GM12878 (cell line): ENCODE data around the gene PRR3. TPM values are rescaled to one million over a fixed set of nuclear protein-coding genes. Genes with fewer than 3 reads are reported as not detected.

Experiments
- ATAC-seq: fragments of 200-7000 bp; cut with Tn5 transposase; 3 replicates; pipeline ENCODE4 v1.9.1; 2020; ENCODE audit warnings: mild to moderate bottlenecking, moderate library complexity
- BruUV-seq: library from RNA; stranded (reverse); fragments of 400-500 nt; replicated peaks from 2 replicates; lab custom pipeline; 2021; lab: Mats Ljungman, UMichigan
- CTCF ChIA-PET: fragments of 300-600 bp; sonication (Branson Sonifier 250); formaldehyde crosslinking; extraction: SDS; loops from one replicate; lab custom pipeline; 2021; ENCODE audit warnings: inconsistent platforms; lab: Yijun Ruan, JAX
- POLR2A ChIA-PET: fragments of 350-600 bp; formaldehyde crosslinking; extraction: SDS; loops from one replicate; lab custom pipeline; 2021; ENCODE audit warnings: inconsistent platforms; lab: Charles Lee
- RAD21 ChIA-PET: fragments of 300-600 bp; sonication (Branson Sonifier 250); formaldehyde crosslinking; loops from one replicate; lab custom pipeline; 2023; ENCODE audit warnings: antibody characterized with exemption; ENCODE audit not compliant: unreplicated experiment; lab: Charles Lee
- SMC1A ChIA-PET: fragments of 300-600 bp; sonication (Branson Sonifier 250); formaldehyde crosslinking; loops from one replicate; lab custom pipeline; 2023; ENCODE audit not compliant: unreplicated experiment, uncharacterized antibody; lab: Charles Lee
- DNase-seq: peaks from one replicate; pipeline ENCODE4 v3.0.0-alpha.2; 2011; ENCODE audit warnings: low read depth, low spot score
- FAIRE-seq: peaks from 3 replicates; lab custom pipeline; 2011; peaks lifted over from hg19 to GRCh38; lab: Jason Lieb, UNC
- H2AFZ ChIP-seq: 2 replicates; pipeline ENCODE4 v1.6.0; 2011; ENCODE audit warnings: low read depth, low read length, control low read depth; ENCODE audit not compliant: control insufficient read depth
- H3K27ac ChIP-seq: 2 replicates; pipeline ENCODE4 v1.5.1; 2011; ENCODE audit warnings: control low read depth; ENCODE audit not compliant: control insufficient read depth, insufficient read depth
- H3K27me3 ChIP-seq, 2 experiments: replicated peaks in 1 of 2; 2 replicates each; pipeline versions ENCODE4 v1.6.0 to v1.6.1; 2011; ENCODE audit warnings: low read length in 1 of 2; ENCODE audit not compliant: control insufficient read depth in 2 of 2, insufficient read depth in 2 of 2
- H3K36me3 ChIP-seq, 2 experiments: 2 replicates each; pipeline ENCODE4 v1.5.1; 2011; ENCODE audit warnings: low read length in 1 of 2; ENCODE audit not compliant: control insufficient read depth in 2 of 2, insufficient read depth in 2 of 2
- H3K4me1 ChIP-seq: 2 replicates; pipeline ENCODE4 v1.6.1; 2011; ENCODE audit warnings: mild to moderate bottlenecking, low read length, moderate library complexity, mixed read lengths; ENCODE audit not compliant: control insufficient read depth, insufficient read depth
- H3K4me2 ChIP-seq: 2 replicates; pipeline ENCODE4 v1.6.0; 2011; ENCODE audit warnings: control low read depth; ENCODE audit not compliant: control insufficient read depth, insufficient read depth
- H3K4me3 ChIP-seq: fragments of 200-600 bp; sonication (generic); 2 replicates; pipeline ENCODE4 v1.5.1; 2016
- H3K79me2 ChIP-seq: 2 replicates; pipeline ENCODE4 v1.6.0; 2011; ENCODE audit warnings: low read length; ENCODE audit not compliant: control insufficient read depth, insufficient read depth
- H3K9ac ChIP-seq: 2 replicates; pipeline ENCODE4 v1.8.0; 2011; ENCODE audit warnings: low read length, control low read depth, mixed read lengths; ENCODE audit not compliant: control insufficient read depth, insufficient read depth
- H3K9me3 ChIP-seq: replicated peaks from 3 replicates; pipeline ENCODE4 v1.5.1; 2011; ENCODE audit warnings: mild to moderate bottlenecking, low read length; ENCODE audit not compliant: control insufficient read depth, insufficient read depth
- H4K20me1 ChIP-seq: 2 replicates; pipeline ENCODE4 v1.6.0; 2011; ENCODE audit not compliant: control insufficient read depth, insufficient read depth
- BHLHE40 ChIP-seq, 2 experiments: fragments of 450-650 bp in 1 of 2; IDR thresholded peaks; 2 replicates each; pipeline ENCODE4 v1.6.1; 2011 to 2017; ENCODE audit warnings: low read depth in 2 of 2, borderline replicate concordance in 1 of 2, improper control_type of control experiment in 1 of 2, low read length in 1 of 2, mild to moderate bottlenecking in 1 of 2
- BRCA1 ChIP-seq: IDR thresholded peaks from 2 replicates; pipeline ENCODE4 v1.6.1; 2011; ENCODE audit warnings: low read depth, low read length, improper control_type of control experiment
- GATAD2B ChIP-seq: fragments of 450-650 bp; conservative IDR thresholded peaks from 2 replicates; pipeline ENCODE4 v1.6.1; 2017; ENCODE audit warnings: low read depth, mild to moderate bottlenecking, moderate library complexity
- MYC ChIP-seq: IDR thresholded peaks from 2 replicates; pipeline ENCODE4 v1.6.1; 2011; ENCODE audit warnings: mild to moderate bottlenecking, low read length, moderate library complexity, inconsistent platforms; ENCODE audit not compliant: insufficient read depth, insufficient replicate concordance, insufficient read length, severe bottlenecking
- NFIC ChIP-seq: IDR thresholded peaks from 2 replicates; pipeline ENCODE4 v1.6.1; 2012; ENCODE audit warnings: low read depth, mild to moderate bottlenecking, inconsistent platforms, low read length, moderate library complexity
- SREBF1 ChIP-seq: IDR thresholded peaks from 2 replicates; pipeline ENCODE4 v1.6.1; 2012; ENCODE audit warnings: mild to moderate bottlenecking, low read length
- SRF ChIP-seq, 2 experiments: IDR thresholded peaks; 2 replicates each; pipeline ENCODE4 v1.6.1; 2011; ENCODE audit warnings: low read depth in 2 of 2, low read length in 2 of 2, mild to moderate bottlenecking in 1 of 2, moderate library complexity in 1 of 2
- WGBS: methylation state at CpG from one replicate; pipeline ENCODE4 v1.1.6; 2016; ENCODE audit warnings: low lambda C conversion rate; ENCODE audit not compliant: insufficient replicate concordance, insufficient coverage; ENCODE audit errors: missing lambda C conversion rate; 5-methylcytosine and 5-hydroxymethylcytosine counted together
- in situ Hi-C: fragments of 300-500 bp; cut with MboI; formaldehyde crosslinking; loops from 9 replicates; pipeline ENCODE4 v1.14.3; 2018; ENCODE audit warnings: mixed read lengths
- intact Hi-C: fragments of 100-400 bp; cut with micrococcal nuclease; formaldehyde crosslinking; loops from one replicate; pipeline ENCODE4 v1.14.2; 2022; ENCODE audit not compliant: unreplicated experiment
- polyA plus RNA-seq, 11 experiments: library from polyadenylated mRNA; depleted of rRNA in 4 of 11; unstranded in 6 of 11; stranded (reverse) in 5 of 11; fragments of >200 nt; fragmentation: Nextera tagmentation in 4 of 11; fragmentation: Illumina TruSeq in 1 of 11; extraction: Ambion mirVana in 4 of 11; extraction: Trizol in 1 of 11; gene quantifications; 1 replicate in 1 of 11; 2 replicates in 10 of 11; pipeline versions ENCODE4 v1.2.1 to v1.2.3, GENCODE V29; 2011 to 2016; ENCODE audit warnings: inconsistent platforms in 2 of 11, missing spikeins in 2 of 11, low read depth in 1 of 11
- total RNA-seq, 4 experiments: library from RNA; depleted of rRNA in 3 of 4; stranded (reverse); fragments of >200 nt in 3 of 4; fragmentation: Illumina TruSeq in 1 of 4; extraction: Trizol in 1 of 4; gene quantifications; 2 replicates each; pipeline versions ENCODE4 v1.2.1 to v1.2.3, GENCODE V29; 2013 to 2021
- TF ChIP-seq, protein P1 (sequence below): fragments of 450-650 bp; IDR thresholded peaks from 2 replicates; pipeline ENCODE4 v1.6.1; 2017; ENCODE audit warnings: antibody characterized with exemption, mild to moderate bottlenecking, moderate library complexity
- TF ChIP-seq, protein P2 (sequence below): IDR thresholded peaks from 2 replicates; pipeline ENCODE4 v1.6.1; 2012; ENCODE audit warnings: low read depth, low read length, improper control_type of control experiment
- TF ChIP-seq, protein P3 (sequence below), 3 experiments: IDR thresholded peaks in 2 of 3; conservative IDR thresholded peaks in 1 of 3; 2 replicates each; pipeline ENCODE4 v1.5.1; 2011; ENCODE audit warnings: low read depth in 3 of 3, low read length in 3 of 3, mild to moderate bottlenecking in 3 of 3, control low read depth in 2 of 3, moderate library complexity in 2 of 3, inconsistent platforms in 1 of 3, mixed read lengths in 1 of 3; ENCODE audit not compliant: control insufficient read depth in 2 of 3, insufficient read depth in 1 of 3; ENCODE audit errors: extremely low read depth in 1 of 3

Gene PRR3
- total and polyA plus RNA-seq, 10 of the 15 experiments (the other 5 are each of a cell fraction or from before 2014, with no cell fraction given), result 14.0 to 38.2 (median 20.5) TPM

DNA sequence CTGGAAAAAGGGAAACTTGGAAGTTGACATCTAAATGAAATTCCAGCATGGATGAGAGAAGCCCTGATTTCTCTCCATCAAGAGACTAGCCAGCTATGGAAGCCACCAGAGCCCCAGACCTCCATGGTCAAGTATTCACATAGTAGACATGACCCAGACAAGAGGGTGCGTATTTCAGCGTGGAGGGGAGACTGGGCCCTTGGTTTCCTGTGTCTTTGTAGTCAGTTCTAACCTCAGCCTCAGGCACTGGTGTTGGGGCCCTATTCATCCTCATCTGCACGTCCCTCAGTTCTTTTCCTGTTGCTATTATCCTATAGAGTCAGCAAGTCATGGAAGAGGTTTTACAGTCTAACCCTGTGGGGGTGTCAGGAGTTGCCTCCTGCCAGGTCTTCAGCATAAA is 13.3 kb upstream of the PRR3 start:
- intact Hi-C loops, result loop anchor here (1.0 to 5.0 kb wide), 3 partner anchors 62 to 193 kb away; partner anchors contain the start of gene DHX16
- TF ChIP-seq MYC, result no peak
- TF ChIP-seq, protein P1, sequence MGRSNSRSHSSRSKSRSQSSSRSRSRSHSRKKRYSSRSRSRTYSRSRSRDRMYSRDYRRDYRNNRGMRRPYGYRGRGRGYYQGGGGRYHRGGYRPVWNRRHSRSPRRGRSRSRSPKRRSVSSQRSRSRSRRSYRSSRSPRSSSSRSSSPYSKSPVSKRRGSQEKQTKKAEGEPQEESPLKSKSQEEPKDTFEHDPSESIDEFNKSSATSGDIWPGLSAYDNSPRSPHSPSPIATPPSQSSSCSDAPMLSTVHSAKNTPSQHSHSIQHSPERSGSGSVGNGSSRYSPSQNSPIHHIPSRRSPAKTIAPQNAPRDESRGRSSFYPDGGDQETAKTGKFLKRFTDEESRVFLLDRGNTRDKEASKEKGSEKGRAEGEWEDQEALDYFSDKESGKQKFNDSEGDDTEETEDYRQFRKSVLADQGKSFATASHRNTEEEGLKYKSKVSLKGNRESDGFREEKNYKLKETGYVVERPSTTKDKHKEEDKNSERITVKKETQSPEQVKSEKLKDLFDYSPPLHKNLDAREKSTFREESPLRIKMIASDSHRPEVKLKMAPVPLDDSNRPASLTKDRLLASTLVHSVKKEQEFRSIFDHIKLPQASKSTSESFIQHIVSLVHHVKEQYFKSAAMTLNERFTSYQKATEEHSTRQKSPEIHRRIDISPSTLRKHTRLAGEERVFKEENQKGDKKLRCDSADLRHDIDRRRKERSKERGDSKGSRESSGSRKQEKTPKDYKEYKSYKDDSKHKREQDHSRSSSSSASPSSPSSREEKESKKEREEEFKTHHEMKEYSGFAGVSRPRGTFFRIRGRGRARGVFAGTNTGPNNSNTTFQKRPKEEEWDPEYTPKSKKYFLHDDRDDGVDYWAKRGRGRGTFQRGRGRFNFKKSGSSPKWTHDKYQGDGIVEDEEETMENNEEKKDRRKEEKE, result no peak
- TF ChIP-seq, protein P2, sequence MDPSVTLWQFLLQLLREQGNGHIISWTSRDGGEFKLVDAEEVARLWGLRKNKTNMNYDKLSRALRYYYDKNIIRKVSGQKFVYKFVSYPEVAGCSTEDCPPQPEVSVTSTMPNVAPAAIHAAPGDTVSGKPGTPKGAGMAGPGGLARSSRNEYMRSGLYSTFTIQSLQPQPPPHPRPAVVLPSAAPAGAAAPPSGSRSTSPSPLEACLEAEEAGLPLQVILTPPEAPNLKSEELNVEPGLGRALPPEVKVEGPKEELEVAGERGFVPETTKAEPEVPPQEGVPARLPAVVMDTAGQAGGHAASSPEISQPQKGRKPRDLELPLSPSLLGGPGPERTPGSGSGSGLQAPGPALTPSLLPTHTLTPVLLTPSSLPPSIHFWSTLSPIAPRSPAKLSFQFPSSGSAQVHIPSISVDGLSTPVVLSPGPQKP, result no peak
- TF ChIP-seq BHLHE40 (IDR thresholded peaks at IDR 0.05; ENCODE audit: borderline replicate concordance in 1 of 2, low read depth in 2 of 2, low read length in 1 of 2), result no peak
- no peak for TF ChIP-seq BRCA1
- TF ChIP-seq, protein P3, sequence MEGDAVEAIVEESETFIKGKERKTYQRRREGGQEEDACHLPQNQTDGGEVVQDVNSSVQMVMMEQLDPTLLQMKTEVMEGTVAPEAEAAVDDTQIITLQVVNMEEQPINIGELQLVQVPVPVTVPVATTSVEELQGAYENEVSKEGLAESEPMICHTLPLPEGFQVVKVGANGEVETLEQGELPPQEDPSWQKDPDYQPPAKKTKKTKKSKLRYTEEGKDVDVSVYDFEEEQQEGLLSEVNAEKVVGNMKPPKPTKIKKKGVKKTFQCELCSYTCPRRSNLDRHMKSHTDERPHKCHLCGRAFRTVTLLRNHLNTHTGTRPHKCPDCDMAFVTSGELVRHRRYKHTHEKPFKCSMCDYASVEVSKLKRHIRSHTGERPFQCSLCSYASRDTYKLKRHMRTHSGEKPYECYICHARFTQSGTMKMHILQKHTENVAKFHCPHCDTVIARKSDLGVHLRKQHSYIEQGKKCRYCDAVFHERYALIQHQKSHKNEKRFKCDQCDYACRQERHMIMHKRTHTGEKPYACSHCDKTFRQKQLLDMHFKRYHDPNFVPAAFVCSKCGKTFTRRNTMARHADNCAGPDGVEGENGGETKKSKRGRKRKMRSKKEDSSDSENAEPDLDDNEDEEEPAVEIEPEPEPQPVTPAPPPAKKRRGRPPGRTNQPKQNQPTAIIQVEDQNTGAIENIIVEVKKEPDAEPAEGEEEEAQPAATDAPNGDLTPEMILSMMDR (IDR thresholded peaks at IDR 0.05 in 2 of 3, conservative IDR thresholded peaks at IDR 0.05 in 1 of 3; ENCODE audit: control insufficient read depth in 2 of 3, extremely low read depth in 1 of 3, insufficient read depth in 1 of 3, low read depth in 3 of 3, low read length in 3 of 3), result no peak
- TF ChIP-seq GATAD2B, result no peak
- no peak for TF ChIP-seq NFIC
- TF ChIP-seq SREBF1, result no peak
- TF ChIP-seq SRF (IDR thresholded peaks at IDR 0.05; ENCODE audit: low read depth in 2 of 2, low read length in 2 of 2), result no peak
- 82% methylated on average over 3 of the region's 3 CpGs for WGBS
- Histone ChIP-seq H3K9me3 (no peaks in the 10 kb centered on the region), H3K79me2 (no peaks in the 10 kb centered on the region), H3K9ac (no peak overlapping the region), H3K4me2 (no peak overlapping the region), H2AFZ (no peak overlapping the region), H3K27ac (no peak overlapping the region), H3K27me3 (no peaks in the 10 kb centered on the region), H3K4me3 (no peak overlapping the region), H3K4me1 (peaks cover 7% of the 10 kb centered on the region; the same call in 1 of the 2 replicates), H4K20me1 (no peaks in the 10 kb centered on the region), H3K36me3 (peaks cover 1 to 7% of the 10 kb centered on the region in 2 experiments; a peak in 2 of 4 replicates)
- FAIRE-seq (no peak), DNase-seq (no peak), ATAC-seq (no peak)
- BruUV-seq, result no TSS peak
- ChIA-PET POLR2A (interaction anchor here (1.4 to 3.0 kb wide), 2 partner anchors 15 to 61 kb away, joined by 5 to 15 read pairs; no protein-coding TSS in a partner anchor), SMC1A (interaction anchor here (1.3 to 12.5 kb wide), 13 partner anchors 11 to 93 kb away, joined by 3 to 221 read pairs (median 6); partner anchors contain the start of genes GNL1 and PRR3), CTCF (interaction anchor here (1.2 to 15.6 kb wide), 17 partner anchors 11 to 543 kb away, joined by 3 to 480 read pairs (median 7); partner anchors contain the start of genes ABCF1, DHX16, GNL1 and PRR3), RAD21 (interaction anchor here (1.4 to 8.4 kb wide), 5 partner anchors 30 to 187 kb away, joined by 5 to 159 read pairs (median 14); no protein-coding TSS in a partner anchor)
- in situ Hi-C loops, result no loop called here
